GM12892 (cell line): ENCODE data around the gene RTRAF.

ENCODE experiments used
- POLR2A ChIP-seq: IDR thresholded peaks from 2 replicates; pipeline ENCODE4 v1.6.1; 2011; ENCODE audit warnings: low read depth, low read length, control low read depth
- POLR2AphosphoS5 ChIP-seq: IDR thresholded peaks from 2 replicates; pipeline ENCODE4 v1.6.1; 2011; ENCODE audit warnings: low read depth, low read length, control low read depth
- TAF1 ChIP-seq: IDR thresholded peaks from 2 replicates; pipeline ENCODE4 v1.6.1; 2011; ENCODE audit warnings: low read depth, mild to moderate bottlenecking, control low read depth, low read length, borderline replicate concordance

DNA sequence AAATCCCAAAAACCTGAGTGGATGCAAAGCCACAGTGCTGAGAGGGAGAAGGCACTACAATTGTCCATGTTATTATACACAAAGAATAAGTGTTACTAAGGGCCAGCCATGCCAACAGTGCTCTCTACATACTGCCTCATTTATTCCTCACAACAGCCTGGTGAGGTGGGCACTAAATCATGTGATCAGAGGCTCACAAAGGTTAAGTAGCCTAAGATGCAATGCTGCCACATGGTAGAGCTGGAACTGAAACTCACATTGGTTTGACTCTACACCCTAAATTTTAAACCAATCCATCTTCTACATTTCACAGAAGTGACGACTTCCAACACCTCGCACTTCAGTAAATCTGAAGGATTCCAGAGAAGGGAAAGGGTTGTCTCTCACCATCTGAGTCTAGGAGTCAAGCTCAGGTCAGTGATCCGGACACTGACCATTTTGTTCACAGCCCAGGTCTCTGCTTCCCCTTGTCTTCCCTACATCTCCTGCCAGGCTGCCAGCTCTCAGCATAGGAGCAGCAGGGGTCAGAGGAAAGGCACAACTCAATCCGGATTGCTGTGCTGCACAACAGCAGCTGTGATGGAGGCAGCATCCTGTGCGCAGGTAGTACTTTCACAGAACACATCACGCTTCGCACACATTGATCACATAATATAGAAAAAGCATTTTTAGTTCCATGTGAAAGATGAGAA, 49.9 kb downstream of the RTRAF start:
- TF ChIP-seq POLR2A (no peak), POLR2AphosphoS5 (no peak), TAF1 (no peak)
